Gastrocnemius medialis (tissue), 4 donors: ENCODE results near the gene PRELP. TPM values are rescaled to one million over a fixed set of nuclear protein-coding genes. Genes with fewer than 3 reads are reported as not detected.
A peak's percentile ranks its signal among the peaks of the same experiment; 100 is the strongest.

Experiments
- ATAC-seq, 2 donors: fragments of 150-250 bp; one replicate each; pipeline ENCODE4 v1.9.1; 2016
- DNase-seq, 2 donors: peaks; one replicate each; pipeline ENCODE4 v3.0.0-alpha.2; 2019
- H3K27ac ChIP-seq, 4 donors: fragments of 200-600 bp; sonication (generic); 1 replicate in 1 of 4; 2 replicates in 3 of 4; pipeline ENCODE4 v1.5.1; 2016 to 2018; ENCODE audit warnings: mild to moderate bottlenecking in 2 of 4, moderate library complexity in 1 of 4
- H3K27me3 ChIP-seq, 3 donors: fragments of 200-600 bp; sonication (generic) in 2 of 3; 1 replicate in 1 of 3; 2 replicates in 2 of 3; pipeline versions ENCODE4 v1.5.1 to v1.6.0; 2016 to 2019; ENCODE audit warnings: mild to moderate bottlenecking in 1 of 3, moderate library complexity in 1 of 3
- H3K36me3 ChIP-seq, 2 donors: fragments of 200-600 bp; sonication (generic) in 1 of 2; one replicate each; pipeline ENCODE4 v1.5.1; 2017 to 2018
- H3K4me1 ChIP-seq, 2 donors: fragments of 200-600 bp; sonication (generic) in 1 of 2; one replicate each; pipeline ENCODE4 v1.5.1; 2016 to 2017; ENCODE audit warnings: mild to moderate bottlenecking in 2 of 2
- H3K4me3 ChIP-seq, 4 donors: fragments of 200-600 bp; sonication (generic) in 3 of 4; 1 replicate in 1 of 4; 2 replicates in 3 of 4; pipeline ENCODE4 v1.5.1; 2016 to 2019; ENCODE audit warnings: mild to moderate bottlenecking in 2 of 4
- H3K9me3 ChIP-seq, 3 donors: fragments of 200-600 bp; sonication (generic) in 2 of 3; 1 replicate in 1 of 3; 2 replicates in 2 of 3; pipeline ENCODE4 v1.5.1; 2016 to 2019
- POLR2A ChIP-seq, 2 donors: fragments of 450-650 bp; IDR thresholded peaks; one replicate each; pipeline ENCODE4 v1.6.1; 2017; ENCODE audit warnings: antibody characterized with exemption in 2 of 2, mild to moderate bottlenecking in 2 of 2, moderate library complexity in 2 of 2
- in situ Hi-C, 4 donors: fragments of 200-750 bp; cut with MboI; loops; one replicate each; pipeline versions ENCODE4 v1.15.0 to v1.8.0; 2017; ENCODE audit warnings: low sequenced_read_pairs in 4 of 4
- intact Hi-C: fragments of 100-400 bp; cut with DNase I; formaldehyde crosslinking; loops from one replicate; pipeline ENCODE4 v1.15.1; 2023; ENCODE audit warnings: low total_unique reads
- total RNA-seq, 4 donors: library from RNA; depleted of rRNA; stranded (reverse); fragments of >200 nt; gene quantifications; one replicate each; pipeline versions ENCODE4 v1.1.0 to v1.2.3, GENCODE V29; 2016
- TF ChIP-seq, protein P1 (sequence below), 5 experiments: fragments of 450-650 bp in 3 of 5; fragments of 200-600 bp in 2 of 5; sonication (generic) in 2 of 5; IDR thresholded peaks in 4 of 5; conservative IDR thresholded peaks in 1 of 5; 1 replicate in 4 of 5; 2 replicates in 1 of 5; pipeline ENCODE4 v1.5.1; 2016 to 2019; ENCODE audit warnings: antibody characterized with exemption in 5 of 5, mild to moderate bottlenecking in 3 of 5, moderate library complexity in 3 of 5

Gene PRELP
- total RNA-seq, 4 donors from 2014 or later, result 12.2 to 32.6 (median 16.9) TPM

GRCh38 chr1:203506858-203507626, 31.4 kb downstream of the PRELP start:
- in situ Hi-C loops, result loop anchor here (5.0 to 10.0 kb wide), 3 partner anchors 98 to 195 kb away; partner anchors contain the start of gene ATP2B4 (in 1 of the 4)
- intact Hi-C loops, result loop anchor here (5.0 kb wide), 1 partner anchor 120 kb away; the partner anchor contains the start of gene ATP2B4
- Histone ChIP-seq H3K4me1 (peaks cover 13% of the 10 kb centered on the region in 2 donors), H3K4me3 (no peak overlapping the region), H3K9me3 (no peaks in the 10 kb centered on the region), H3K27me3 (no peaks in the 10 kb centered on the region), H3K27ac (peak overlapping the region in 3 of 4 donors; percentile 12 to 44 (median 31)), H3K36me3 (no peaks in the 10 kb centered on the region)
- DNase-seq (no peak), ATAC-seq (no peak)
- TF ChIP-seq, protein P1, sequence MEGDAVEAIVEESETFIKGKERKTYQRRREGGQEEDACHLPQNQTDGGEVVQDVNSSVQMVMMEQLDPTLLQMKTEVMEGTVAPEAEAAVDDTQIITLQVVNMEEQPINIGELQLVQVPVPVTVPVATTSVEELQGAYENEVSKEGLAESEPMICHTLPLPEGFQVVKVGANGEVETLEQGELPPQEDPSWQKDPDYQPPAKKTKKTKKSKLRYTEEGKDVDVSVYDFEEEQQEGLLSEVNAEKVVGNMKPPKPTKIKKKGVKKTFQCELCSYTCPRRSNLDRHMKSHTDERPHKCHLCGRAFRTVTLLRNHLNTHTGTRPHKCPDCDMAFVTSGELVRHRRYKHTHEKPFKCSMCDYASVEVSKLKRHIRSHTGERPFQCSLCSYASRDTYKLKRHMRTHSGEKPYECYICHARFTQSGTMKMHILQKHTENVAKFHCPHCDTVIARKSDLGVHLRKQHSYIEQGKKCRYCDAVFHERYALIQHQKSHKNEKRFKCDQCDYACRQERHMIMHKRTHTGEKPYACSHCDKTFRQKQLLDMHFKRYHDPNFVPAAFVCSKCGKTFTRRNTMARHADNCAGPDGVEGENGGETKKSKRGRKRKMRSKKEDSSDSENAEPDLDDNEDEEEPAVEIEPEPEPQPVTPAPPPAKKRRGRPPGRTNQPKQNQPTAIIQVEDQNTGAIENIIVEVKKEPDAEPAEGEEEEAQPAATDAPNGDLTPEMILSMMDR (IDR thresholded peaks at IDR 0.05 in 4 of 5, conservative IDR thresholded peaks at IDR 0.05 in 1 of 5), result no peak
- TF ChIP-seq POLR2A (IDR thresholded peaks at IDR 0.05), result no peak

- in situ Hi-C loops, result loop anchor here (5.0 to 10.0 kb wide), 3 partner anchors 97 to 195 kb away; partner anchors contain the start of gene ATP2B4 (in 1 of the 4)
- H3K36me3 ChIP-seq, result no peaks in the 10 kb centered on the region
- no peaks in the 10 kb centered on the region for H3K27me3 ChIP-seq
- H3K4me1 ChIP-seq, result peaks cover 13 to 18% of the 10 kb centered on the region in 2 donors
- intact Hi-C loops, result loop anchor here (5.0 kb wide), 1 partner anchor 120 kb away; the partner anchor contains the start of gene ATP2B4
- no peak for TF ChIP-seq POLR2A (IDR thresholded peaks at IDR 0.05)
- DNase-seq, result no peak
- H3K27ac ChIP-seq, result peak overlapping the region in 2 of 4 donors; percentile 31 to 44
- no peak for ATAC-seq
- no peaks in the 10 kb centered on the region for H3K9me3 ChIP-seq
- H3K4me3 ChIP-seq, result no peak overlapping the region
Observed at GRCh38 chr1:203507759-203508158, 32.2 kb downstream of the PRELP start.

- intact Hi-C loops, result loop anchor here (5.0 kb wide), 1 partner anchor 119 kb away; the partner anchor contains the start of gene ATP2B4
- Histone ChIP-seq H3K4me3 (no peak overlapping the region), H3K27me3 (no peaks in the 10 kb centered on the region), H3K4me1 (peaks cover 13 to 18% of the 10 kb centered on the region in 2 donors), H3K27ac (peak overlapping the region in 2 of 4 donors; percentile 28 to 44), H3K36me3 (no peaks in the 10 kb centered on the region), H3K9me3 (no peaks in the 10 kb centered on the region)
- no peak for TF ChIP-seq POLR2A (IDR thresholded peaks at IDR 0.05)
- TF ChIP-seq, protein P1 (IDR thresholded peaks at IDR 0.05 in 4 of 5, conservative IDR thresholded peaks at IDR 0.05 in 1 of 5), result no peak
- in situ Hi-C loops, result loop anchor here (5.0 to 10.0 kb wide), 3 partner anchors 96 to 194 kb away; partner anchors contain the start of gene ATP2B4 (in 1 of the 4)
- no peak for ATAC-seq
- DNase-seq, result no peak
Observed at GRCh38 chr1:203508463-203509073, 33.0 kb downstream of the PRELP start.

- H3K36me3 ChIP-seq, result no peaks in the 10 kb centered on the region
- in situ Hi-C loops, result loop anchor here (5.0 to 10.0 kb wide), 3 partner anchors 96 to 193 kb away; partner anchors contain the start of gene ATP2B4 (in 1 of the 4)
- no peaks in the 10 kb centered on the region for H3K9me3 ChIP-seq
- ATAC-seq (no peak), DNase-seq (no peak)
- H3K27ac ChIP-seq, result peak overlapping the region in 2 of 4 donors; percentile 28 to 44
- intact Hi-C loops, result loop anchor here (5.0 kb wide), 1 partner anchor 118 kb away; the partner anchor contains the start of gene ATP2B4
- no peaks in the 10 kb centered on the region for H3K27me3 ChIP-seq
- H3K4me3 ChIP-seq, result no peak overlapping the region
- H3K4me1 ChIP-seq, result peaks cover 13 to 18% of the 10 kb centered on the region in 2 donors
- TF ChIP-seq, protein P1 (IDR thresholded peaks at IDR 0.05 in 4 of 5, conservative IDR thresholded peaks at IDR 0.05 in 1 of 5), result no peak
- no peak for TF ChIP-seq POLR2A (IDR thresholded peaks at IDR 0.05)
Observed at GRCh38 chr1:203509135-203509534, 33.5 kb downstream of the PRELP start.
